ENCODE data around the gene ZNF506. TPM values are rescaled to one million over a fixed set of nuclear protein-coding genes. Genes with fewer than 3 reads are reported as not detected.
"Not testable (repeated sequence)": the region's sequence is repeated elsewhere in the genome, so short reads cannot be mapped to it uniquely, and the experiment has no call there.

ZNF506 gene
- total and polyA plus RNA-seq, 8 donors, result 16.8 to 45.0 (median 39.1) TPM

DNA sequence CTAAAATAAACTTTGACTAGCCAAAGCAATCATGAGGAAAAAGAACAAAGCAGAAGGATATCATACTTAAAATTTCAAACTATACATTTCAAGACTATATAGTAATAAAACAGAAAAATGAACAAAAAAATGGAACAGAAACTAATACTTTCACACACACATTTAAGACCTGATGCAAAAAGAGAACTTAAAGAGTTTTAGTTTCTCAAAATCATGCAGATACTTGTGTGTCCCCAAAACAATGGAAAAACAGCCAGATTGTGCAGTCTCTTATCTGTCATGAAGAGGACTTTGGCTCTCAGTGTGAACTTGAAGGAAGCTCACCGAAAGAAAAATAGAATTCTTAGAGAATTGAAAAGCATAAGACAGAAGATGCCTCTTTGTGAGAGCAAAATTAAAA, 16.1 kb downstream of the ZNF506 start:
- ATAC-seq (no peak), DNase-seq (no peak)
- intact Hi-C loops (cut with DNase I), result no loop called here
- no peak overlapping the region for H3K4me3 ChIP-seq
- TF ChIP-seq, protein P1, sequence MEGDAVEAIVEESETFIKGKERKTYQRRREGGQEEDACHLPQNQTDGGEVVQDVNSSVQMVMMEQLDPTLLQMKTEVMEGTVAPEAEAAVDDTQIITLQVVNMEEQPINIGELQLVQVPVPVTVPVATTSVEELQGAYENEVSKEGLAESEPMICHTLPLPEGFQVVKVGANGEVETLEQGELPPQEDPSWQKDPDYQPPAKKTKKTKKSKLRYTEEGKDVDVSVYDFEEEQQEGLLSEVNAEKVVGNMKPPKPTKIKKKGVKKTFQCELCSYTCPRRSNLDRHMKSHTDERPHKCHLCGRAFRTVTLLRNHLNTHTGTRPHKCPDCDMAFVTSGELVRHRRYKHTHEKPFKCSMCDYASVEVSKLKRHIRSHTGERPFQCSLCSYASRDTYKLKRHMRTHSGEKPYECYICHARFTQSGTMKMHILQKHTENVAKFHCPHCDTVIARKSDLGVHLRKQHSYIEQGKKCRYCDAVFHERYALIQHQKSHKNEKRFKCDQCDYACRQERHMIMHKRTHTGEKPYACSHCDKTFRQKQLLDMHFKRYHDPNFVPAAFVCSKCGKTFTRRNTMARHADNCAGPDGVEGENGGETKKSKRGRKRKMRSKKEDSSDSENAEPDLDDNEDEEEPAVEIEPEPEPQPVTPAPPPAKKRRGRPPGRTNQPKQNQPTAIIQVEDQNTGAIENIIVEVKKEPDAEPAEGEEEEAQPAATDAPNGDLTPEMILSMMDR (IDR thresholded peaks at IDR 0.05), result no peak
- H3K27ac ChIP-seq, result no peak overlapping the region
- H3K36me3 ChIP-seq, result peaks cover 0 to 89% of the 10 kb centered on the region in 2 donors
- peaks cover 0 to 80% of the 10 kb centered on the region in 2 donors for H3K9me3 ChIP-seq
- H3K27me3 ChIP-seq, result no peaks in the 10 kb centered on the region
- H3K4me1 ChIP-seq, result peaks cover 0 to 4% of the 10 kb centered on the region in 2 donors

DNA sequence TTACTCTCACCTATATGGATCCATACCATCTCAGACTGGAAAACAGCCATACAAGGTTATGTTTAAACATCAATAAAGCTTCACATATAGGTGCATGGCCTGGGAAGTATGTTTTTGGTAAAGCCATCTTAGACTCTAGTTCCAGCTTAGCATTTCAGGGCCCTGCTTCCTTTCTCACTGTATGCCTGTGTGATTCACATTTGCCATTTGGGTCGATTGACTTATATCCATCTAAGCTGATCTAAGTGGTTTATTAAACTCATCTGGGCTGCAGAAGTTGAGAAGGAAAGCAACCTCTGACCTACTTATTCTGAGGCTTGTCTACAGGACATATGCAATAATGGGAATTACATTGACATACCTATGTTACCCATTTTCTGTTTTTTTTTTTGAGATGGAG, 33.5 kb downstream of the ZNF506 start:
- no peak overlapping the region for H3K27ac ChIP-seq
- peaks cover 0 to 80% of the 10 kb centered on the region in 2 donors for H3K9me3 ChIP-seq
- no peak for ATAC-seq
- no peak for DNase-seq
- H3K36me3 ChIP-seq, result peaks cover 0 to 87% of the 10 kb centered on the region in 2 donors
- TF ChIP-seq, protein P1 (IDR thresholded peaks at IDR 0.05), result no peak
- no peaks in the 10 kb centered on the region for H3K27me3 ChIP-seq
- no peaks in the 10 kb centered on the region for H3K4me1 ChIP-seq
- intact Hi-C loops (cut with DNase I), result no loop called here
- no peak overlapping the region for H3K4me3 ChIP-seq

DNA sequence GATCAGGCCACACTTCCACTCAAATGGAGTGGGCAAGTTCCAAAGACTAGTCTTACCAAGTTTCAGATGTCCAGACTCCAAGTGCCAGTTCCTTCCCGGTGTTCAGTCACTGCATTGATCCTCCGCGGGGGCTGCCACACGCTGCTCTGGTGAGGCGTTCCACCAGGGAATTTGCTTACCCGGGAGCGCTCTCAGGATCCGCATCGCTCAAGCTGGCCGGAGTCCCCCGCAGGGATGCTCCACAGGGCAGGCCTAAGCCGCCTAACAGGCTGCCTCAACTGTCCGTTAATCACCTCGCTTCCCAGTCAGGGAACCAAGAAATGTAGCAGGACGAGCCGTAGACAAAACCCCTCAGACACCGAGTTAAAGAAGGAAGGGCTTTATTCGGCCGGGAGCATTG, 36.1 kb downstream of the ZNF506 start:
- H3K36me3 ChIP-seq, result peaks cover 0 to 61% of the 10 kb centered on the region in 2 donors
- H3K27me3 ChIP-seq; H3K4me1 ChIP-seq; intact Hi-C loops (cut with DNase I); H3K4me3 ChIP-seq; DNase-seq; H3K27ac ChIP-seq; ATAC-seq: not testable (repeated sequence)
- peaks cover 0 to 72% of the 10 kb centered on the region in 2 donors for H3K9me3 ChIP-seq

DNA sequence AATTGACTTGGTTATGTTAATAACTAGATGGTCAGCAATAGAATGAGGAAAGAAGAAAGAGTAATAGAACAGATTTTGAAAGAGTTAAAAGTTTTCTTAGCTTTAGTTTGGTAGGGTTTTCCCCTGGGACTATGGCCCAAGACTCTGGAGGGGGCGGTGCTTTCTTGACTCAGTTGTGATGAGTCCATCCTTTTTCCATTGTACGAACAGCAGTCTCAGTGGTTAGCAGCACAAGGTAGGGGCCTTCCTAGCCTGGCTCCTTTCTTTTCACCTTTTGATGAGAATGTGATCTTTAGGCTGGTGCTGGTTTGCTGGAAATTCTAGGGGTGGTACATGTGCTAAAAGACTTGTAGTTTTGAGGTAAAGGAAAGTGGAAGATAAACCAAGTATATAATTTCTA, 38.8 kb downstream of the ZNF506 start:
- ATAC-seq, result no peak
- DNase-seq, result no peak
- Histone ChIP-seq H3K9me3 (peaks cover 0 to 52% of the 10 kb centered on the region in 2 donors), H3K27me3 (no peaks in the 10 kb centered on the region), H3K4me3 (no peak overlapping the region), H3K27ac (no peak overlapping the region), H3K4me1 (peaks cover 0 to 4% of the 10 kb centered on the region in 2 donors), H3K36me3 (peaks cover 0 to 41% of the 10 kb centered on the region in 2 donors)
- intact Hi-C loops (cut with DNase I), result no loop called here
- TF ChIP-seq, protein P1 (IDR thresholded peaks at IDR 0.05), result no peak

DNA sequence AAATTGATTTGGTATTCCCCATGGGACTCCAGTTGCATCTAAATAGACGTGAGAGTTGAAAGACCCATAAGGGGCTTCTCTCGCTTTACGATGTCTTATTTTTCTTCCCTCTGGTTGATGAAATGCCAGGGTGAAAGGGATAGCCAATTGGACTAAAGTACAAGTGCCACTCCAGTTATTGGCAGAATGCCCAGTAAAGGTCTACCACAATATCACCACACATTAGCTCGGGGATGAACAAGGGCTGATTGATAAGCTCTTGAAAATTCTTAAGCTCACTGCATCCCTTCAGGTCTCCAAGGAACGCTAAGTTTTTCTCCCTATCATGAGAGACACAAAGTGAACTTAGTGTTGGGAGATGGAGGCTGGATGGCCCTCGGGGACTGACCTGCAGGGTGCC, 39.8 kb downstream of the ZNF506 start:
- H3K27me3 ChIP-seq; H3K27ac ChIP-seq; H3K4me3 ChIP-seq; ATAC-seq; intact Hi-C loops (cut with DNase I): not testable (repeated sequence)
- Histone ChIP-seq H3K9me3 (peaks cover 0 to 44% of the 10 kb centered on the region in 2 donors), H3K36me3 (peaks cover 0 to 31% of the 10 kb centered on the region in 2 donors), H3K4me1 (peaks cover 7 to 14% of the 10 kb centered on the region in 2 donors)
- DNase-seq, result peak in 1 of 4 donors; percentile 19

DNA sequence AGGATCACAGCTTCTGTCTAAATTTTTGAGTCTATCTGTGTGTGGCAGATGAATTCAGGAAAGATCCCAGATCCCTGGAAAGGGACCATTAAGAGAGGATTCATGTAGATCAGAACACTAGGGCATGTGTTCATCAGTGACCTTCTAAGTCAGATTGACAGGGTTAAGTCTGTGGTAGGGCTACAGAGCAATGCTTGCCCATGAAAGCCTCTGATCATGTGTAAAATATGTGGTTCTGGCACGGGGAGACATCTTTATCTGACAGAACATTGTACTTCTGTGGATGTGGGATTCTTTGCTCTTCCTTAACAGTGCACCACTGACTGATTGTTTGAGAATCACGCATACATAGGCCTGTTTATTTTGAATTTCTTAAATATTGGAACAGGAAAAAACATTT, 42.9 kb downstream of the ZNF506 start:
- Histone ChIP-seq H3K36me3 (peaks cover 0 to 7% of the 10 kb centered on the region in 2 donors), H3K27me3 (no peaks in the 10 kb centered on the region), H3K9me3 (peaks cover 0 to 21% of the 10 kb centered on the region in 2 donors), H3K27ac (no peak overlapping the region), H3K4me1 (peaks cover 7 to 27% of the 10 kb centered on the region in 2 donors), H3K4me3 (no peak overlapping the region)
- intact Hi-C loops (cut with DNase I), result no loop called here
- DNase-seq, result no peak
- ATAC-seq, result no peak
- TF ChIP-seq, protein P1 (IDR thresholded peaks at IDR 0.05), result no peak
